HG03064 (cell line): ENCODE results near the gene SBSN.

Experiments
- ATAC-seq: cut with Tn5 transposase; IDR thresholded peaks from one replicate; pipeline ENCODE4 v1.9.1; 2021; ENCODE audit warnings: low read depth; ENCODE audit not compliant: unreplicated experiment

The SBSN gene

DNA sequence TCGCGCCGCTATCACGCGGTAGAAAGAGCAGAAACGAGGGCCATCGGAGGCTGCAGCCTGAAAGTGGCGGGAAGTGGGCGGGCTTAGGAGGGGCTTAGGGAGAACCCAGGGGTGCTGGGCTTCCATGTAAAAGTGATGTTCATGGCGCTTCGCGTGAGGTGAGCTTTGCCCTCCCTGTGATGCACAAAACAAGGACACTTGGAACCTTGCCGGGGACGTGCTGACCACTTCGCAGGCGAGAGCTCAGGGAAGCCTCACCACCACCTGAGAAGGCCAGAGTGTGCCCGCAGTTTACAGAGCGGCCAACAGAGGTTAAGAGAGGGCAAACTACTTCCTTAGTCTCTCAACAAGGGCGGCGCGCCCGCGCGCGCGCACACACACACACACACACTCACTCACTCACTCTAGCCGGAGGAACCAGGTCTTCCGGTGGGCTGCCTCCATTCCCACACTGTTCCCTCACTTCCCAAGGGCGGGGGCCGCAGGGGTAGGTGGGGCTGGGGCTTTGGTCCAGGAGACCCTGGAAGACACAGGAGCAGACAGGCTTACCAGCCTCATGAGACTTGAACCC lies 5.8 kb upstream of the SBSN start:
- no peak for ATAC-seq

GRCh38 chr19:35533201-35533821 lies 5.2 kb upstream of the SBSN start, which contains the start of gene GAPDHS:
Gene GAPDHS (plus strand): TSS chr19:35533456. CDS start chr19:35533528, 72 bp downstream.
- ATAC-seq: no peak

GRCh38 chr19:35531291-35531690 lies 3.2 kb upstream of the SBSN start:
- ATAC-seq: no peak

- ATAC-seq: no peak
Measured at GRCh38 chr19:35529241-35530218, 1.4 kb upstream of the SBSN start.

DNA sequence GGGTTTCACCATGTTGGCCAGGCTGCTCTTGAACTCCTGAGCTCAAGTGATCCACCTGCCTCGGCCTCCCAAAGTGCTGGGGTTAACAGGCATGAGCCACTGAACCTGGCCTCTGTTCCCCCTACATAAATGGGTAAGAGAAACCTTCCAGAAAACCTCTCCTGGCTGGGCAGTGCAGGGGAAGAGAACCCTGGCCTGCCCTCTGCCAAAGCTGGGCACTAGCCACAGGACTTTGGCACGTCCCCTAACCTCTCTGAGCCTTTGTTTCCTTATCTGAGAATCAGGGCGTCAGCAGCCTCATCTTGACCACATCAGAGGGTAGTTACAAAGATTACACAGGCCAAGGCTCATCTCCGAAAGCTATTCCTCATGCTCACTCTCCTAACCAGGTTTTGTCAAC lies 2.2 kb downstream of the SBSN start:
- ATAC-seq: no peak

DNA sequence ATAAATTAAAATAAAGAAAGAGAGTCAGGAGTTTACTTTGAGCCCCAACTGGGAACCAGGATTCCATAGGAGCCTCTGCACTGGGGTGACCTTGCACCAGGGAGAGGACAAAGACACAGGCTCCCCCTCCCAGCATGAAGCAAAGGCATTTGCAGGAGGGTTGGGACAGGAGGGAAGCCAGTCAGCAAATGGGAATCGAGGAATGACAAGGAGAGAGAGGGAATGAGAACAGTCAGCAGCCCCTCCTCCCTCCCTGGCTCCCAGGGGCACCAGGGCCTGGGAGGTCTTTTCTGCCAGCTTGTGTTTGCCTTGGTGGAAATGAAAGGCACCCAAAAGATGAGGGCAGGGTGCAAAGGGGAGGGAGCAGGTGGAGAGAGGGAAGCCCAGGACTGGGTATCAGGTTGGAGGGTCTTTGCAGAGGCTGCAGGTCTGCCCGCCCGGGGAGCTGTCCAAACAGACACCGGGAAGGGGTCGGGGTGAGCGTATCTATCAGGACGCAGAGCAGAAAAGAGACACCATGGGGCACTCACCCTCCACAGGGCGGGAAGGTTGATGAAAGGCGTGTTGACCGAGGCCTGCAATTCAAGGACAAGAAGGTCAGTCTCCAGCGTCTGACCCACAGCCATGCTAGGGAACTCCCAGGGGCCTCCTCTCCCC lies 3.8 kb downstream of the SBSN start:
- ATAC-seq: no peak

DNA sequence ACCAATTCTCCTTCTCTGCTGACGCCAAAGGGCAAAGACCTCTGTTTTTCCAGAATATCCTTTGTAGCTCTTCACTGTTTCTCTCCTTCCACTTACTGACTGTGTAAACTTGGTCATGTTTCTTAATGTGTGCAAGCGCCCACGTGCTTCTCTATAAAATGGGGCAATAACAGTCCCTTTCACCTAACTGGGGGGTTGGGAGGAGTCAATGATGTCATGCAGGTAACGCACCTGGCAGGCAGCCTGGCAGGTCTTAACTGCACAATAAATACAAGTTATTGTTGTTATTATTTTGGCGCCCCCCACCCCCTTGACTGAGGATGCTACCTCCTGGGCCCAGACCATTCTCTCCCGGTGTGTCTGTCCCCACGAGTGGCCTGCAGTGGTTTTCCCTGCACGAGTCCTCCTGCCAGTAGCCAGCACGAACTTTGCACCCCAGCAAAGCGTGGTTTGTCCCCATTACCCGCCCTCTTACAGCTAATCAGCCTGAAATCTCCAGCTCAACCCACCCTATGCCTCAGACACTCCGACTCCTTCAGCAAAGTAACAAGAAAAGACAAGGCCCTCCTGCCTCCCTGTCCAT lies 5.3 kb downstream of the SBSN start:
- no peak for ATAC-seq

- no peak for ATAC-seq
Measured at GRCh38 chr19:35521124-35521743, 6.9 kb downstream of the SBSN start.

DNA sequence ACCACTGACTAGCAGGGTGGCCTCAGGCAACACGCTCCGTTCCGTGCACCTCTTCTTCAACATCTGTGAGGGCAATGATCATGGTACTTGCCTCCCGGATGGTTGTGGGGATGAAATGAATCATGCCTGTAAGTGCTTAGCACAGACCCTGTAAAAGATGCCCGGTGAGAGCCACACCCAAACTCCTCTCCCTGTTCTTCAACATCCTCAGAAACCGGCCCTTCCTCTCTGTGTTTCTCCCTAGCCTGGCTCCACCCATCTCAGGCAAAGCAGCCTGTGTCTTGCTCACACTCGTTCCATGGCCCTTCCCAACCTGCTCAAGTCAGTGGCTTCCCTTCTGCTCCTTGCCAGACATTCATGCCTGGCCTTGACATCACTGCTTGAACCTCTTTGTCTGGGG lies 8.8 kb downstream of the SBSN start:
- ATAC-seq: no peak

- no peak for ATAC-seq
Measured at GRCh38 chr19:35518313-35518712, 9.8 kb downstream of the SBSN start.

- no peak for ATAC-seq
Measured at GRCh38 chr19:35517342-35517741, 10.8 kb downstream of the SBSN start.

DNA sequence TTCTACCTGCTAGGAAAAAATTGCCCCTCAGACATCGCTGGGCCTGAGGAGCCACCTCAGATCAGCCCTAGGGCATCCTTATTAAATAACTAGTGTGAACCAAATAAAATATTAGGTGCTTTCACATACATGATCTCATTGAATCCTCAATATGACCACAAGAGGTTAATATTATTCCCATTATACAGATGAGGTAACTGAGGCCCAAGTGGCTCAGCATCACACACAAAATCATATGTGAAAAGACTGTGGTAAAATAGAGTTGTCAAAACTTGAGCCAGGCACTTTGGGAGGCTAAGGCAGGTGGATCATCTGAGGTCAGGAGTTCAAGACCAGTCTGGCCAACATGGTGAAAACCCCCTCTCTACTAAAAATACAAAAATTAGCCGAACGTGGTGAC lies 11.8 kb downstream of the SBSN start:
- no peak for ATAC-seq

GRCh38 chr19:35514282-35514809 lies 13.8 kb downstream of the SBSN start:
- no peak for ATAC-seq

- no peak for ATAC-seq
Measured at GRCh38 chr19:35513628-35514281, 14.4 kb downstream of the SBSN start, which contains the start of gene DMKN. Gene DMKN (minus strand): TSS chr19:35513649. CDS start chr19:35513475, 174 bp downstream.

DNA sequence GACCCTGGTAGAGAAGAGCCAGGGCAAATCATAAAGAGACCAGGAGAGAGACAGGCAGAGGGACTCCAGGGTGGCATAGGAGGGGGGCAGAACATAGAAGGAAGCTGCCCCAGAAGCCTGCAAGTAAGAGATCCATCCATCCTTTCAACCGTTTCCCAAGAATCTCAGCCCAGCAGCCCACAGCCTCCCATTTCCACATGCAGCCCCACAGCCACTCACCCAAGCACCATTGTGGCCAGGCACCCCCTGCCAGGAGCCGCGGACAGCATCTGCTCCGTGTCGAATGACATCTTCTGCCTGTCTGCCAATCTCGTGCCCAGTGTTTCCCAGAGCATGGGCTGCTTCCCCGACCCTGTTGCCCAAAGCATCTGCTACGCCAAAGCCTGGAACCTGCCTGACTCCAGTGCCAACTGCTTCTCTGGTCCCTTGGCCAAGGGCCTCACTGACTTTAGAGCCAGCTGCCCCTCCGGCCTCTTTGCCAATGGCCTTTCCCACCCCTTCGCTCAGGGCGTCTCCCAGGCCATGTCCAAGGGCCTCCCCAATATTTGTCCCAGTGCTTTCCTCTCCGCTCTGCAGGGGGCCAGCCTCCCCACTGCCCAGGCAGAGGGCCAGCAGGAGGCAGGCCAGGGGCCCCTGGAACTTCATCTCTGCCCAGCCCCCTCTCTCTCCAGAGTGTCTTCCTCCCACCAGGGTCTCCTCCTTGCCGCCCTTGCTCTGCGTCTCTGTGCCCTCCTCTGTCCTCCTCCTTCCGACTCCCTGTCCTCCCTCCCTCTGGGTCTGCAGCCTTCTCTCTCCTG lies 15.1 kb downstream of the SBSN start:
- ATAC-seq: no peak

GRCh38 chr19:35511337-35511736 lies 16.8 kb downstream of the SBSN start:
- no peak for ATAC-seq

DNA sequence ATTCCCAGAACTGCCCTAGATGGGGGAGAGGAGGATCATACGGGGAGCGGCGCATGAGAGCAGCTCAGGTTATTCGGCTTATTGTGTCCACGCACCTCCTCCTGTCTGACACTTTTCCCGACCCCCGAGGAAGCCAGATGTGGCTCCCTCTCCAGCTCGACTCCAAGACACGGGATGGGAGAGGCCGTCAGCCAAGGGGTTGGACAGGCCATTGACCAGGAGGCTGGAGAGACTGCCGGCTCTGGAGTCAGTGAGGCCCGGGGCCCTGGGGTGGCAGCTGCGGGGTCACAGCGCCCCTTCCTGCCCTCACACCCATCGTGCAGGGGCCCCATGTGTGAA lies 17.5 kb downstream of the SBSN start:
- ATAC-seq: no peak

- ATAC-seq: no peak
Measured at GRCh38 chr19:35509861-35510625, 18.1 kb downstream of the SBSN start.
